Lung (tissue), 12 donors: Measurements from ENCODE around the gene SPN. TPM values are rescaled to one million over a fixed set of nuclear protein-coding genes. Genes with fewer than 3 reads are reported as not detected.
"Not testable (repeated sequence)": the region's sequence is repeated elsewhere in the genome, so short reads cannot be mapped to it uniquely, and the experiment has no call there.

Source experiments
- ATAC-seq: fragments of 200-7000 bp; cut with Tn5 transposase; one replicate; pipeline ENCODE4 v1.9.1; 2020; ENCODE audit warnings: moderate number of reproducible peaks; ENCODE audit not compliant: insufficient read depth, low FRiP score
- DNase-seq, 3 donors: peaks; one replicate each; pipeline ENCODE4 v3.0.0-alpha.2; 2013 to 2017
- H3K27ac ChIP-seq, 2 donors: one replicate each; pipeline ENCODE4 v1.5.1; 2013; ENCODE audit warnings: mild to moderate bottlenecking in 2 of 2, moderate library complexity in 2 of 2, control low read depth in 1 of 2, inconsistent platforms in 1 of 2, low read depth in 1 of 2, low read length in 1 of 2
- H3K27me3 ChIP-seq, 3 donors: one replicate each; pipeline ENCODE4 v1.5.1; 2013; ENCODE audit warnings: low read length in 2 of 3; ENCODE audit not compliant: control insufficient read depth in 3 of 3, insufficient read depth in 3 of 3
- H3K36me3 ChIP-seq, 4 donors: one replicate each; pipeline ENCODE4 v1.5.1; 2013; ENCODE audit warnings: low read length in 4 of 4, mild to moderate bottlenecking in 1 of 4, moderate library complexity in 1 of 4; ENCODE audit not compliant: control insufficient read depth in 4 of 4, insufficient read depth in 4 of 4
- H3K4me1 ChIP-seq, 5 donors: one replicate each; pipeline ENCODE4 v1.5.1; 2013; ENCODE audit warnings: low read length in 5 of 5, mild to moderate bottlenecking in 2 of 5, moderate library complexity in 1 of 5; ENCODE audit not compliant: control insufficient read depth in 5 of 5, insufficient read depth in 5 of 5
- H3K4me3 ChIP-seq: one replicate; pipeline ENCODE4 v1.5.1; 2013; ENCODE audit warnings: mild to moderate bottlenecking, control low read depth, moderate library complexity
- H3K9ac ChIP-seq, 2 donors: one replicate each; pipeline ENCODE4 v1.5.1; 2013; ENCODE audit warnings: low read length in 2 of 2, control low read depth in 1 of 2; ENCODE audit not compliant: insufficient read depth in 1 of 2
- H3K9me3 ChIP-seq, 4 donors: one replicate each; pipeline ENCODE4 v1.5.1; 2013; ENCODE audit warnings: low read length in 3 of 4, mild to moderate bottlenecking in 1 of 4, moderate library complexity in 1 of 4; ENCODE audit not compliant: control insufficient read depth in 4 of 4, insufficient read depth in 3 of 4
- CTCF ChIP-seq: IDR thresholded peaks from 2 replicates; pipeline ENCODE4 v1.5.1; 2012; ENCODE audit warnings: mild to moderate bottlenecking; ENCODE audit errors: control extremely low read depth, extremely low read depth
- WGBS, 2 donors: extraction: QIAGEN DNeasy Blood & Tissue Kit; methylation state at CpG; one replicate each; pipeline ENCODE4 v1.1.7; 2013; 5-methylcytosine and 5-hydroxymethylcytosine counted together
- polyA plus RNA-seq, 2 donors: library from polyadenylated mRNA; stranded (reverse); fragments of 200-250 nt; gene quantifications; one replicate each; pipeline ENCODE4 v1.2.1, GENCODE V29; 2013
- total RNA-seq, 2 donors: library from RNA; depleted of rRNA in 1 of 2; stranded (reverse); fragments of >200 nt in 1 of 2; gene quantifications; one replicate each; pipeline ENCODE4 v1.2.1, GENCODE V29; 2014 to 2021
- donor health status: control.
- donor health status: control.
- donor health status: Bipolar disorder and iron deficiency.
- donor health status: healthy.
- donor health status: DM: yes; HTN: yes; CAD: no.

Gene SPN
- total and polyA plus RNA-seq, 4 donors, result 5.8 to 52.5 (median 12.5) TPM

DNA sequence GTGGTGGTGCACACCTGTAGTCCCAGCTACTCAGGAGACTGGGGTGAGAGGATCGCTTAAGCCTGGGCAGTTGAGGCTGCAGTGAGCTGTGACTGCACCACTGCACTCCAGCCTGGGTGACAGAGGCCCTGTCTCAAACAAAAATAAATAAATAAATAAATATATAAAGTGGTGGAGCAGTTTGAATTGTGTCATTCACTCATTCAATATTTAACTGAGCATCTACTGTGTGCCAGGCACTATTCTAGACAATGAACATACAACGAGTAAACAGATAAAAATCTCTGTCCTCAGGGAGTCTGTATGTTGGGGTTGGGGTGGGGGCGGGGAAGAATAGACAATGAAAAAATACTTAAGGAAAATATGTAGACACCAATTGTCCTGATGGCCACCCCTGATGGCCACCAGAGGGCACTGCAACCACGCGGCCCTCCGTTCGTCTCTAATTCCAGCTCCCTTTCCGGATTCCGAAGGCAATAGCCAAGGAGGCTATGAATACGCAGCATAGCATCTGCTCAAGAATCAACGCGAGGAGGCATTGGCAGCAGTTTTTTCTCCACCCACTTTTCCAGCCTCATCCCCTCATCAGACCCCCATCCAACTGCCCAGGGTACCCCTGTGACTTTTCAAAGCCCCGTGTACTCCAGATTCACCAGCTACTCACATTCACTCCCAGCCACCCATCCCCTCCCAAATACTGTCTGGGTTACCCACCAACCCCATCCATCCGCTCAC, 37.4 kb downstream of the SPN start:
- H3K4me3 ChIP-seq, result no peak overlapping the region
- 13 to 16% methylated on average over 14 of the region's 14 CpGs for WGBS, 2 donors
- peak; percentile 77 to 83 (median 80) for DNase-seq
- peak; percentile 90 for ATAC-seq
- H3K9ac ChIP-seq, result no peak overlapping the region
- no peak overlapping the region for H3K27ac ChIP-seq
- peak; percentile 93 for TF ChIP-seq CTCF
- H3K4me1 ChIP-seq, result no peaks in the 10 kb centered on the region
- H3K36me3 ChIP-seq, result peaks cover 0 to 9% (median 2%) of the 10 kb centered on the region in 4 donors
- peaks cover 0 to 2% (median 0%) of the 10 kb centered on the region in 4 donors for H3K9me3 ChIP-seq
- H3K27me3 ChIP-seq, result no peaks in the 10 kb centered on the region

GRCh38 chr16:29701214-29701555, 38.1 kb downstream of the SPN start:
- H3K36me3 ChIP-seq, result peaks cover 0 to 9% (median 2%) of the 10 kb centered on the region in 4 donors
- H3K4me3 ChIP-seq, result no peak overlapping the region
- peaks cover 0 to 2% (median 0%) of the 10 kb centered on the region in 4 donors for H3K9me3 ChIP-seq
- no peak overlapping the region for H3K27ac ChIP-seq
- DNase-seq, result no peak
- no peak for TF ChIP-seq CTCF
- H3K27me3 ChIP-seq, result no peaks in the 10 kb centered on the region
- WGBS, 2 donors, result 76 to 91% methylated on average over 5 of the region's 5 CpGs
- ATAC-seq, result no peak
- H3K4me1 ChIP-seq, result no peaks in the 10 kb centered on the region
- H3K9ac ChIP-seq, result no peak overlapping the region

DNA sequence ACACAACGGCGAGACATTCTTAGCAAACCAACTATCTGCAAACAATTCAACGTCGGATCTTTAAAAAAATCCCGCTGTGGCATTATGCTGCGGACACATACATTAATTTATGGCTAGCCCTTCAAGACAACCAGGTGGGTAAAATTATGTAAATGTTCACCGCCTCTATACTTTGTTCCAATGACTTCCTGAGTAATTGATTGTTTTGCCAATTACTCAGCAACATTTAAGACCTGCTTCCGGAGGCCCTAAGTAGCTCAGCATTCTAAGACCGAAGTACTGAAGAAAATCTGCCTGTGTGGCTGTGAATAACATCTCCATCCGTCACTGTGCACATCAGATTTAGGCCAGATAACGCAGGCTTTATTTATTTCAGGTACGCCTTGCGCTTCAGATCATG, 39.2 kb downstream of the SPN start:
- H3K9me3 ChIP-seq, result peaks cover 0 to 2% (median 0%) of the 10 kb centered on the region in 4 donors
- H3K27me3 ChIP-seq, result no peaks in the 10 kb centered on the region
- H3K9ac ChIP-seq, result no peak overlapping the region
- no peak for TF ChIP-seq CTCF
- H3K27ac ChIP-seq, result no peak overlapping the region
- no peaks in the 10 kb centered on the region for H3K4me1 ChIP-seq
- H3K4me3 ChIP-seq, result no peak overlapping the region
- 31 to 53% methylated on average over 13 of the region's 13 CpGs for WGBS, 2 donors
- DNase-seq (no peak), ATAC-seq (no peak)
- peaks cover 0 to 3% (median 1%) of the 10 kb centered on the region in 4 donors for H3K36me3 ChIP-seq

DNA sequence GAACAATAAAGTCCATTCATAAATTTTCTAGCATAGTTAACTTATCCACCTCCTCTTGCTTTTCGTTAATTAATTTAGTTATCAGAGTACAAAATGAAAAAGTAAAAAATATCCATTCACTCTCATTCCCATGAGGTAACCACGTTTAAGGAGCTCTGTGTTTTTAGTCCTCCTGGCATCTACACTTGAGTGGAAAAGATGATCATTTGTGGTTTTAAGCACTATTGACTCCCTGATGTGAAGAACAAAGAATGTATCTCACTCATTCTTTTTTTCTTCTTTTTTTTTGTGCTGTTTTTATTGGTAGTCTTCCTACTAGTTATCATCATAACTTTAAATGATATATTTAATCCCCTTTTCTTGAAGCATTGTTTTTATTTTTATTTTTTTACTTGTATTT, 42.0 kb downstream of the SPN start:
- no peak overlapping the region for H3K27ac ChIP-seq
- peaks cover 0 to 2% (median 0%) of the 10 kb centered on the region in 5 donors for H3K4me1 ChIP-seq
- H3K4me3 ChIP-seq, result no peak overlapping the region
- DNase-seq (no peak), ATAC-seq (no peak)
- no peak for TF ChIP-seq CTCF
- H3K9me3 ChIP-seq, result no peaks in the 10 kb centered on the region
- no peaks in the 10 kb centered on the region for H3K36me3 ChIP-seq
- no peak overlapping the region for H3K9ac ChIP-seq
- H3K27me3 ChIP-seq, result no peaks in the 10 kb centered on the region
- WGBS, 2 donors, result 74 to 93% methylated on average over 2 of the region's 2 CpGs

GRCh38 chr16:29707160-29707559, 44.1 kb downstream of the SPN start:
- 98 to 100% methylated on average over 1 of the region's 1 CpG for WGBS, 2 donors
- H3K4me1 ChIP-seq, H3K4me3 ChIP-seq, H3K27ac ChIP-seq, H3K36me3 ChIP-seq, H3K27me3 ChIP-seq, H3K9ac ChIP-seq, H3K9me3 ChIP-seq, DNase-seq, ATAC-seq: not testable (repeated sequence)
